Hematopoietic multipotent progenitor cell treated with erythropoietin and hydrocortisone succinate and interleukin-3 and kit ligand, for 8 days (in vitro differentiated cells): ENCODE results near the gene CGN.
"Not testable (repeated sequence)": the region's sequence is repeated elsewhere in the genome, so short reads cannot be mapped to it uniquely, and the experiment has no call there.

Experiments
- DNase-seq: peaks from one replicate; pipeline ENCODE4 v3.0.0-alpha.2; 2015

Gene CGN

DNA sequence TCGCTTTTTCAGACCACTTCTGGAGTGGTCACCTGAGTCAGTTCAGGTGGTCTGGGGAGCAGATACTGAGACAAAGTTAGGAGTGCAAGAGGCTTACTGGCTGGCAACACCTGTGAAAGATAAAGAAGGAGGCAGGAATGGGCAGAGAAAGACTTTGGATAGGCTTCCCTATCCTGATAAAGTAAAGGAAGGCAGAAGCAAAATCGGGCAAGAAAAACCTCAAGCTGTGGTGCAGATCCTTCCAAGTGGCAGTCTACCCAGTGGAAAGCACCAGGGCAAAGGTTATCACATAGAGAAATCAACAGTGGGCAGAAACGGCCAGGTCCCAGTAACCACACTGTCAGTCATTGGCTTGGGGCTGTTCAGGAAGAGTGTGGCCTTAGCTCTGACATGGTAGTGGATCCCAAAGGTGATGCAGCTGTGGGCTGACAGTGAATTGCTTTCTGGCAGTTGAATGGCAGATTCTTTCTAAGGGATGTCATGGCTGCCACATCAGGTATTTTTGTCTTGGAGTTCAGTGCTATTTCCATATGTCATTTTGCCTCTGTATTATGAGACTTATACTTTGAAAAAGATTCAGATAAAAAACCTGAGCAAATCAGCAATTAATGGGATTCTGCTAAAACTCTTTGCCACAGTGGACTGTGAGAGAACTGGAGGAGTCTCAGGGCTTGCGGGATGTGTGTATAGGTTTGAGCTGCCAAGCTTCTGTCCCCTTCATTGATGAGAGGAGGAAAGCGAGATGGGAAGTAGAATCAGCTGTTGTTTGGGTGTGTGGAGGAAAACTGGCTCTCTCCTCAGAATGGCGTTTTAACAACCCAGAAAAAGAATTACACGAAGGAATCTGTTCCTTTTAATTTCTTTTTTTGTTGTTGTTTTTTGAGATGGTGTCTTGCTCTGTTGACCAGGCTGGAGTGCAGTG, 8.1 kb upstream of the CGN start:
- DNase-seq = no peak

DNA sequence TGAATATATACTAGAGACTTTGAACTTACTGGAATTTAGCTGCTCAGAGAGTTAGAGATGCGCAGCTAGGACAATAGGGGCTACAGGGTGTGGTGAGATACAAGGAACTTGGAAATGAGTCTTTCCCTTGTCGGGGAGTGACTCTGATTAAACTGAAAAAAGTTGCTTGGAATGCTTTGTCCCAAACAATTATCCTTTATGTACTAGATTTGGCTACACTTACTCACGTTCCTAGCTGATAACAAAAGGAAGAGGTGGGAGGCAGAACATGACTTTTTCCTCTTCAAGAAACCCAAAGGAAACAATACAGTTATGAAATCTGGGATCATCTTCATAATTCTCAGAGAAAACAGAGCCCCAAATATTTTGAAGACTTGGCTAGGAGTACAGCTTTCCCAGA, 6.9 kb upstream of the CGN start:
- no peak for DNase-seq

- no peak for DNase-seq
Measured at GRCh38 chr1:151504759-151505158, 6.4 kb upstream of the CGN start.

GRCh38 chr1:151508833-151509232, 2.4 kb upstream of the CGN start:
- no peak for DNase-seq

- DNase-seq = no peak
Measured at GRCh38 chr1:151509350-151510019, 1.7 kb upstream of the CGN start.

GRCh38 chr1:151510020-151510405, 1.2 kb upstream of the CGN start:
- DNase-seq = no peak

DNA sequence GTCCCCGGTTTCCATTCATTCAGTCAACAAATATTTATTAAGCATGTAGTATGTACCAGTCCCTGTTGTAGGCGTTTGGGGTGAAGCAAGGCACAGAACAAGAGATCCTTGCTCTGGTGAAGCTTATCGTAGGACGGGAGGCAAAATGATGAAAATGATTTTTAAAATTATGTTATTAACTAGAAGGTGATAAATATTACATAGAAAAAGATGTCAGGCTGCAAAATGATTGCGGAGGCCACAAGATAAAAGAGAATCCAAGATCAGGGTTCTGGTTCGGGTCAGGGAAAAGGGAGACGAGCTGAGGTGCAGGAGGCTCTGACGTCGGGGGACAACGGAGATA, 602 bp upstream of the CGN start:
- no peak for DNase-seq

GRCh38 chr1:151511636-151512215, 539 bp downstream of the CGN start:
- DNase-seq = peak; percentile 9

DNA sequence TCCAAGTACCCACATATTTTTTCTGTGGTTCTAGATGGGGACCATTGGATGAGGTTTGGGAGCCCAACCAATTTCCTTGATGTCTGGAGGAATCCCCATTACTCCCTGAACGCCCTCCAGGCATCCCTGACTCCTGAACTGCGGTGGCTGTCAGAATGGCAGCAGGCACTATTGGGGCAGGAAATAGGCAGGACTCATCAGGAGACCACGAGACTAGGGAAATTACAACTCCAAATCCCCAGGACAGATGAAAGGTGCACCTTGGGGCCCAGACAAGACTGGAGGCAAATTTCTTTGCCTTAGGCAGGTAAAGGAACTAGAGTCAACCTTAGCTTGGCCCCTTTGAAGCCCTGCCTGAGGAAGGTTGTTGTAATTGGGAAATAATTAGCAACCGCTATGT, 1.1 kb downstream of the CGN start:
- DNase-seq = no peak

- no peak for DNase-seq
Measured at GRCh38 chr1:151512801-151513625, 1.8 kb downstream of the CGN start.

DNA sequence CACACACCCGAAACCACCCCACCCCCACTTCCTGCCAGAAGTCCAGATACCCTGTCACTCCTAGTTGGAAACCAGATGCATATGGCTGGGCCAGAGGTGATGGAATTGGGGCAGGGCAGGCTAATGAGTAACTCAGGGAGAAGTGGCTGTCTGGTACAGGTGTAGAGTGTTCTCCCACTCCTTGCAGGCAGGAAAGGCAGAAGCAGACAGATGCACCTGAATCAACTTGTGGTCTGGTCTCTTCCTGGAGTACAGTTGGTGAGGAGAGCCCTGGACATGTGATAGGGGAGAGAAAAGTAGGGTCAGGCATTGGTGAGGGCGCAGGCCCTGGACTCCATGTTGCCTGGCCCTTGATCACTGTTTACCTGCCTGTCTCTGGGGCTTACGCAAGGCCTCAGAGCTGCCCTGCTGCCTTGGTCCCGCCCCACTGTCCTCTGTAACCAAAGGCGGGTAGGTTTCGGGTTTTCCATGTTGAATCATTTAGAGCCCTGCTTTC, 2.5 kb downstream of the CGN start:
- no peak for DNase-seq

- no peak for DNase-seq
Measured at GRCh38 chr1:151514366-151514765, 3.2 kb downstream of the CGN start.

DNA sequence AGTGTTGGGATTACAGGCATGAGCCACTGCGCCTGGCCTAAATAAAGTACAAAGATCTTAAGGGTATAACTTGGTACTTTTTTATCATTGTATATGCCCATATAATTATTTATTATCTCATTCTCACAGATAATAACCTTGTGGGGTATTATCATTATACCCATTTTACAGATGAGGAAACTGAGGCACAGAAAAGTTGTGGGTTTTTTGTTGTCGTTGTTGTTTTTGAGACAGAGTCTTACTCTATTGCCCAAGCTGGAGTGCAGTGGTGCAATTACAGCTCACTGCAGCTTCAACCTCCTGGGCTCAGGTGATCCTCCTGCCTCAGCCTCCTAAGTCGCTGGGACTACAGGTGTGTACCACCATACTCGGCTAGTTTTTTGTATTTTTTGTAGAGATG, 4.1 kb downstream of the CGN start:
- DNase-seq = no peak

DNA sequence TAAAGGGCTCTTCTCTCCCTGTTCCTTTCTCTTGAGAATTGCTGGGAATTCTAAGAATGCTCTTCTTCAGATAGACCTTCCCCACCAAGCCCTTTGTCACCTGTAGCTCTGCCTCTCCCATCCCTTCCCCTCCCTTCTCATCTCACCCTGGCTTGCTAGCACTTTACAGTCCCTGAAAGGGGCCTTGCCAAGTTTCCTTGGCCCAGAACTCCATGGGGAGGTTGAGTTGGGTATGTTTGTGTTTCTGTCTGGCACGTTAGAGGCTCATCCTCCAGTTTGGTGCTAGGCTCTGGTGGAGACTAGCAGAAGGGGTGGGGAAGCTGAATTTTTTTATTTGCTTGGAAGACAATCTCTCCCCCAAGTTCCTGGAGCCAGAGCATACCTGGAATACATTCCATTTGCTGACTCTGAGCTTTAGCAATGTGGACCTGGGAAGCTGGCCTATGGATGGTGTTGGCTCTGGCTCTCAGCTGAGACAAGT, 4.9 kb downstream of the CGN start:
- DNase-seq = no peak

DNA sequence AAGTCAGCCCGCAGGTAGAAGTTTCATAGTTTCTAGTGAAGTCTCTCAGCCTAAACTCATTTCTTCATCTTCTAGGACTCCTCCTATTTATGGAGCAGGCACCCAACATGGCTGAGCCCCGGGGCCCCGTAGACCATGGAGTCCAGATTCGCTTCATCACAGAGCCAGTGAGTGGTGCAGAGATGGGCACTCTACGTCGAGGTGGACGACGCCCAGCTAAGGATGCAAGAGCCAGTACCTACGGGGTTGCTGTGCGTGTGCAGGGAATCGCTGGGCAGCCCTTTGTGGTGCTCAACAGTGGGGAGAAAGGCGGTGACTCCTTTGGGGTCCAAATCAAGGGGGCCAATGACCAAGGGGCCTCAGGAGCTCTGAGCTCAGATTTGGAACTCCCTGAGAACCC, 7.2 kb downstream of the CGN start:
- no peak for DNase-seq

DNA sequence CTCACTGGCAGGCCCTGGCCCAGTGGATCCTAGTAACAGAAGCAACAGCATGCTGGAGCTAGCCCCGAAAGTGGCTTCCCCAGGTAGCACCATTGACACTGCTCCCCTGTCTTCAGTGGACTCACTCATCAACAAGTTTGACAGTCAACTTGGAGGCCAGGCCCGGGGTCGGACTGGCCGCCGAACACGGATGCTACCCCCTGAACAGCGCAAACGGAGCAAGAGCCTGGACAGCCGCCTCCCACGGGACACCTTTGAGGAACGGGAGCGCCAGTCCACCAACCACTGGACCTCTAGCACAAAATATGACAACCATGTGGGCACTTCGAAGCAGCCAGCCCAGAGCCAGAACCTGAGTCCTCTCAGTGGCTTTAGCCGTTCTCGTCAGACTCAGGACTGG, 7.7 kb downstream of the CGN start:
- no peak for DNase-seq

DNA sequence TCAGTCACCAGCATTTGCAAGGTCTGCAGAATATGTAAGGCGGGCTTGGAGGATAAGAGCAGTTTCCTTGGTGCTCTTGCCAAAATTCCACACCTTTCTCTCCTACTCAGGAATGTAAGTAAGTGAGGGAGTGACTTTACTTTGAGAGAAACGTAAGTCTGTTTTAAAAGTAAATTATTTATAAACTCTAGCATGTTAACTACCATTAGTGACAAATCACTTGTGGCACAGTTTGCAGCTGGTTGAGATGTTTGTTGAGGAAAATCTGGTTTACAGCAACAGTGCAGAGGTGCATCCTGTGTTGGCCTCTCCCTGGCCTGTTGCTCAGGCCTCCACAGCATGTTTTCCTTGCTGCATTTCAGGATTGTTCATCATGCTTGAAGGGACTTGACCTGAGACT, 8.5 kb downstream of the CGN start:
- no peak for DNase-seq

DNA sequence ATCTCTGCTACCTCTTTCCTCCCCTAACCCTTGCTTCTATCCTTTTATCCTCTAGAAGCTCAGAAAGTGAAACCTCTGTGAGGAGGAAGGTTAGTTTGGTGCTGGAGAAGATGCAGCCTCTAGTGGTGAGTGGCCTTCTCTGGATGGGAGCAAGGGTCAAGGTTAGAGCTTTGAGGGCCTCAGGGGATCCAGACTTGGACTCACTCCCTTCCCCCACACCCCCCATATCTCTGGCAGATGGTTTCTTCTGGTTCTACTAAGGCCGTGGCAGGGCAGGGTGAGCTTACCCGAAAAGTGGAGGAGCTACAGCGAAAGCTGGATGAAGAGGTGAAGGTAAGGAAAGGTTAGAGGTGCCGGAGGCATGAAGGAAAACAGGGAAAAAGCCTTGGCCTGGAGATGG, 9.2 kb downstream of the CGN start:
- DNase-seq = no peak

DNA sequence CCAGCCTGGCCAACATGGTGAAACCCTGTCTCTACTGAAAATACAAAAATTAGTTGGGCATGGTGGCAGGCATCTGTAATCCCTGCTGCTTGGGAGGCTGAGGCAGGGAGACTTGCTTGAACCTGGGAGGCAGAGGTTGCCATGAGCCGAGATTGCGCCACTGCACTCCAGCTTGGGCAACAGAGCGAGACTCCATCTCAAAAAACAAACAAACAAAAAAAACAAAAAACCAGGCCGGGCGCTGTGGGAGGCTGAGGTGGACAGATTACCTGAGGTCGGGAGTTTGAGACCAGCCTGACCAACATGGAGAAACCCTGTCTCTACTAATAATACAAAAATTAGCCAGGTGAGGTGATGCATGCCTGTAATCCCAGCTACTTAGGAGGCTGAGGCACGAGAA, 11.2 kb downstream of the CGN start:
- not testable (repeated sequence) for DNase-seq

DNA sequence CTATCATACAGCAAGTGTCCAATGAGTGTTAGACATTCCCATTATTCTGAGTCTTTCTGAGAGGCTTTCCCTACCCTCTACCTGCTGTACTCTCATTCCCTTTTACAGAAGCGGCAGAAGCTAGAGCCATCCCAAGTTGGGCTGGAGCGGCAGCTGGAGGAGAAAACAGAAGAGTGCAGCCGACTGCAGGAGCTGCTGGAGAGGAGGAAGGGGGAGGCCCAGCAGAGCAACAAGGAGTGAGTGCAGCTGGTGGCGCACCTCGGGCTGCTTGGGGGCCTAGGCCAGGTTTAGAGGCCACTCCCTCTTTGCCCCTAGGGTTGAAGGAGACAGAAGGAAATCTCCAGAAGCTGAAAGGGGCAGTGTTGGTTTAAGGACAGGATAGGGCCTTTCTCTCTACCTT, 12.1 kb downstream of the CGN start:
- no peak for DNase-seq

DNA sequence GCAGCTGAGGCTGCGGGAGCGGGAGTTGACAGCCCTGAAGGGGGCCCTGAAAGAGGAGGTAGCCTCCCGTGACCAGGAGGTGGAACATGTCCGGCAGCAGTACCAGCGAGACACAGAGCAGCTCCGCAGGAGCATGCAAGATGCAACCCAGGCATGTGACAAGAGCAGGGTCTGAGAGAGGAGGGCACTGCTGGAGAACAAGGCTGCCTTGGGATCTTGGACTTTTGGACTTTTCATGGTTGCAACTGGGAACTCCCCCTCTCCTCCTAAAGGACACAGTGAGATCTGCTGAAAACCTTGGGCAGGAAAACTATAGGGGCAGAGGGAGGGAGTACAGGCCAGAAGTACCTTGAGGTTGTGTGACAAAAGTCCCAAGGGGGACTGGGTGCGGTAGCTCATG, 13.5 kb downstream of the CGN start:
- no peak for DNase-seq

GRCh38 chr1:151526735-151527525, 15.7 kb downstream of the CGN start:
- DNase-seq = no peak
